GM19240 (cell line): ENCODE results near the gene NEO1.

Source experiments
- DNase-seq: peaks from one replicate; pipeline ENCODE4 v3.0.0; 2011; ENCODE audit warnings: low spot score; ENCODE audit not compliant: insufficient read length

The NEO1 gene

DNA sequence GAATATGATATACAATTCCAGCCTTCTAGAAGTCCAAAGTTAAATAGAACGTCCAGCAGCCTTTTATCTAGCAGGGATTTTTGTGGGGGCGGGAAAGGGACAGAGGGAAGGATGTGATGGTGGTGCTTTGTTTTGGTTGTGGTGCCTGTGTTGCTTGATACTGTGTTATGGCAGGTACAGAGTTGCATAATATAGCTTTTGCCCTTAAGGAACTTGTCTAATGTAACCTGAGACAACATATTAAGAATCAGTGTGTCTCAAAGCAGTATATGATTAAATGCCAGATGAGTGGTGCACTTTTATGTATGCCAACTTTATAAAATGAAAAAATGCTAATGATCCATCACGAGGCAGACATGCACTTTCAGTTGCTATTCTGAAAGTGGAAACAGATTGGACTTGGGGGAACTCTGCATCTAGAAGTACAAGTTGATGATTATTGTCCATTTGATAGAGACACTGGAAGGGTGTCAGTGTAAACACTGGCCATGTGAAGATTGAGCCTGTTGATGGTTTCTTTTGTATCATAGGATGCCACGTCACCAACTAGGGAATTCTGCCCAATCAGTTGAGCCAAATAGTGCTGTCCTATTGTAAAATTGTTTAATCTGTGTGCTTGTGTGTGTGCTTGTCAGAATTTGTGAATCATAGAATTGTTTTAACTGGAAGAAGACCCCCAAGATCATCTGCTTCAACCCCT, 23.0 kb downstream of the NEO1 start:
- DNase-seq: no peak

DNA sequence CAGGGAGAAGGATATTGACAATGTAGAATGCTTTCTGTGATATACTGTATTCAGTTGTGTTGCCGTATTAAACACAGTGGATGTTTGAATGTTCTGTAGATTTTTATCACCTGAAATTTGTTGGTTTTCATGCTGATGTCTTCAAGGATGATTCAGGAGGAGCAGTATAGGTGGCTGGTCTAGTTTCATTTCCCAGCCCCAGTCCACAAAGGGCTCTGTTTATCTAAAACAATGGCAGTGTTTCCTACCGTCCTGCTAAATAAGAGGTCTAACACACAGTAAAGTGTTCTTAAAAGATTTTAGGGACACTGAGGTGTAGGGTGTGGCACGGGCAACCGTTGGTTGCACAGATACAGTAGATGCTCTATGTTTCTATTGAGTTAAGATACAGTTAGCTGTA, 26.0 kb downstream of the NEO1 start:
- no peak for DNase-seq

DNA sequence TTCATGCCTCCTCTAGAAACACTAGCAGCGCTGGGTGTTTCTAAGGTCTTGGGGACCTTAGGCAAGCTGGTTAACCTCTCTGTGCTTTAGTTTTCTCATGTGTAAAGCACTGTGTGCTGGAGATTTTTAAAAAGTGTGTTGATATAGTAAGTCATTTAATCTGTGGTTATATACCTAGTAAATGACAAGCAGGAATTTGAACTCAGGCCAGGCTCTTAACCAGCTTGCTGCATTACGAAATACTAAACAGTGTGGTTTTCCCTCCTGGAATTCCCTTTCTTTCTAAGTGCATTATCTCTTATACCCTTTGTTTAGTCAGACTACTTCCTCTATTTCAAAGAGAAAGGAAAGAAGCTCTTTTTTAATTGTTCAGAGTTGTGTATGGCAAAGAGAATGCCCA, 26.5 kb downstream of the NEO1 start:
- DNase-seq: no peak

DNA sequence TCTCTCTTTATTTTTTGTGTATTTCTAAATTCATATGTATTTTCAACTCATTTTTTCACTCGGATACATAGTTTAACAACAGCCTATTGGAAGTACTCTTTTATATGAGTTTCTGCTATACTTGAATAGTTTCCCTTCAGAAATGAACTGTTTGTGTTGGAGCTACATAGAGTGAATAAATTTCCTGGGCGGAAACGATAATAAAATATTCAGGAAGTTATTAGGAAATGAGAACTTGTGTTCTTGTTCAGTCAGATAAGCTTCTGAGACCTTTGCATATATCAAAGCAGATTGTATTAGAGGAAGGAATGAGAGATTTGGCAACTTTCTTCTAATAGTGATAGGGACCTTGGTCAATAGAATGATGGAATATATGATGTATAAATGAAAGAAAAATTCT, 27.3 kb downstream of the NEO1 start:
- no peak for DNase-seq

DNA sequence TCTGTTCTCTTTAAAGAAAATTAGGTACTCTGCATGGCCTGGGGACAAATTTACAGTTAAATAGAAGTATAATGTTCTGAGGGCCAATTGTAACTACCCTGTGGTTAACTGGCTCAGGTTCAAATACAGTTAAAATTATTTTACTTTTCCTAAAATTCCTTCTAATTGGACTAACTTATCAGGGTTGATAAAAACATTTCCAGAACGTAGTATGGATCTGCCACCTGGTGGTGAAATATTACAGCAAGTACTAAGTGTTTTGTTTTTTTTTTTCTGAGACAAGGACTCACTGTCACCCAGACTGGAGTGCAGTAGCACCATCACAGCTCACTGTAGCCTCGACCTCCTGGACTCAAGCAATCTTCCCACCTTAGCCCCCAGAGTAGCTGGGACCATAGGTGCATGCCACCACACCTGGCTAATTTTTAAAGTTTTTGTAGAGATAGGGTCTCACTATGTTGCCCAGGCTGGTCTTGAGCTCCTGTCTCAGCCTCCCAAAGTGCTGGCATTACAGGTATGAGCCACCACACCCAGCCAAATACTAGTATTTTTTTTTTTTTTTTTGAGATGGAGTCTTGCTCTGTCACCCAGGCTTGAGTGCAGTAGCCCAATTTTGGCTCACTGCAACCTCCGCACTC, 29.2 kb downstream of the NEO1 start:
- DNase-seq: no peak

DNA sequence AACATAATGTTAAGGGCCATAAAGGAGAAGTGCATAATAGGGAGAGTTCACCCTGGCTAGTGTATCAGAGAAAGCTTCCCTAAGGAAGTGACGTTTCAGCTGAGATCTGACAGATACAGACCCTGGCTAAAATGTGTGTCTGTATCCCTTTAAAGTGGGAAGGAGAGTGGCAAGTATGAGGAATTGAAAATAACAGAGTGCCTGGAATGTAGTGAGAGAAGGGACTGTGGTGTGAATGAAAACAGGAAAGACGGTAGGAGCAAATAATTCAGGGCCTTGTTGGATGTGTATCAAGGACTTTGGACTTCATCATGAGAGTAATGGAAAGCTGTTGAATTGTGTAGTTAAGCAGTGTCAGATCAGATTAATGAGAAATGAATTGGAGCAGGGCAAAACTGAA, 30.5 kb downstream of the NEO1 start:
- DNase-seq: no peak

DNA sequence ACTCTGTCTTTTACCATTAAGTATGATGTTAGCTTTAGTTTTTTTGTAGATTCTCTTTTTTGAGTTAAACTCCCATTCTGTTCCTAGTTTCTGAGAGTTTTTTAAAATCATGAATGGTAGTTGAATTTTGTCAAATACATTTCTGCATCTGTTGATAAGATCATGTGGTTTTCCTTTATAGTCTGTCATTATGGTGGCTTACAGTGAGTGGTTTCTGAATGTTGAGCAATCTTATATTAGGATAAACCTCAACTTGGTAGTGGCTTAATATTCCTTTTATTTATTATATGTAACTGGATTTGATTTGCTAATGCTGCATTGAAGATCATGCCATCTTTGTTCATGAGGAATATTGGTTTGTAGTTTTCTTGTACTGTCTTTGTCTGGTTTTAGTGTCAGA, 34.8 kb downstream of the NEO1 start:
- no peak for DNase-seq

DNA sequence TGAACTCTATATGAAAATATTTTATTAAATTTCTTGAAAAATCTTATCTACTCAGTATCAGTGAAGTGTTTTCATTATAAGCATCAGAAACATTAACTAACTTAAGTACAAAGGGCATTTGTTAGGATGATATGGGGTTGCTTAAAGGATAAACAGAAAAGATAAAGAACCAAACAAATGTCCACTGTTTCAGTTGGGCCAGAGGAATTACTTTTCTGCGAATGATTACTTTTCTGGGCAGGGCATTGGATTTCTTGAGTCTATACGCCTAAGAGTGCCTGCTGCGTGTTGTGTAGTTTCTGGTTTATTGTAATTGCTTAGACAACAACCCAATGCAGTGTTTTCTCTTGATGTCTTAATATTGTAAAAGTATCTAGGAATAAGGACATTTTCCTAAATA, 52.8 kb downstream of the NEO1 start:
- no peak for DNase-seq

DNA sequence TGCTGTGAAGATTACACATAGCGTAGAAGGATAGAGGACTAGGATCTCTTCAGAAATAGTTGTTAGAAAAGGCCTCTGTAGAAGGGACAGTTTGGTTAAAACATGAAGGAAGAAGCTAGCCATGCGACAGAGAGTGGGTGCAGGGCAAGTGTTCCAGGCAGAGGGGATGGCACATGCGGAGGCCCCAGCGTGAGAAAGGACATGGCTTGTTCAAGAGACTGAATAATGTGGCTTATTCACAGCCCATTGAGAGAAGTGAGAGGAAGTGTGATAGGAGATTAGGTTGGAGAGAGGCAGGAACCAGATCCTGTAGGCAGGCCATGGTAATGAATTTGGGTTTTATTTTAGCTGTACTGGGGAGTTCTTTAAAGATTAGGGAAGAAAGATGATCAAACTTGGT, 56.4 kb downstream of the NEO1 start:
- DNase-seq: no peak

DNA sequence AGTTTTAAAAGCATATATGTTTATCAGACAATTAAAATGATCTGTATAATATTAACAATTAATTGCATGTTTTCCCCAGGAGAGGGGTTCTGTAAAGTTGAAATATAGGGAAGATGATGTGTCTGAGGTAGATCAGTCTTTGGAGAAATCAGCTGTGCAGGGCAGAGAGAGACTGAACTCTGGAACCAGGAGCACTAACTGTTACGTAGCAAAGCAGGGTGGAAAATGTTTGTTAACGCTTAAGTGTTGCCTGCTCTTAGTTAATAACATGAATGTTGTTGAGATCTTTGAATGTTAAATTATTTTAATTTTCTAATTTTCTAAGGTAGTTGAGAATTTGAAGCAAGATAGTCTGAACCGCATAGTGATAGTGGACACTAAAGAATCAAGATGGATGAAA, 57.5 kb downstream of the NEO1 start:
- no peak for DNase-seq

DNA sequence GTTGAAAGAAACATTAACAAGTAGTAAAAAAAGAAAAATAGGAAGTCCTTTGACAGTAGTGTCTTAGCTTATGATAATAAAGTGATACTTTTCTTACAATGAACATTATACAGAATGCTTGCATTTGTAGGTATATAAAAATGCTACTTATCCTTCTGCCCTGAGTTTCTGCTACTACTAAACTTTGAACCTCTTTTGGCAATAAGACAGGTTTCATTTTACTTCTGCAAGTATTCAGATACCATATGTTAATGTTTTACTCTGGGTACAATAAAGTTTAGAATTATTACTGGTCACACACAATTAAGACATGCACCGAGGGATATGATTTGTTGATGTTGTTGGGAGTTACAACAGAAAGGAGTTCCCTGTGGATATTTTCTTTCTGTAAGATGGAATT, 57.9 kb downstream of the NEO1 start:
- DNase-seq: no peak

DNA sequence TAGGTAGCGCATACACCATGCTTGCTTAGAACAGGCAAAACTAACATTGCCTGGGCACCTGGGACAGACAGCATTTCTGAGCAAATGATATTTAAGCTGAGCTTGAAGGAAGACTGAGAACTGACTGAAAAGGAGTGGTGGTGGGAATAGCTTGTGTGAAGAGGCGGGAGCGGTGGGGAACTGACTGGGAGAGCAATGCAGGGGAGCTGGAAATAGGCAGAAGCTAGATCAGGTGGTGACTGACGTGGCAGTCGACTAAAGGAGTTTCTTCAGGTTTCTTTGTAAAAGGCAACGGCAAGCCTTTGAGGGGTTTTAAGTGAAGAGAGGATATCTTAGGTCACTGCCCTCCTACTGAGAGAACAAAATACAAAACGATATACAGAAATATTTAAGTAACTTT, 61.8 kb downstream of the NEO1 start:
- DNase-seq: no peak

DNA sequence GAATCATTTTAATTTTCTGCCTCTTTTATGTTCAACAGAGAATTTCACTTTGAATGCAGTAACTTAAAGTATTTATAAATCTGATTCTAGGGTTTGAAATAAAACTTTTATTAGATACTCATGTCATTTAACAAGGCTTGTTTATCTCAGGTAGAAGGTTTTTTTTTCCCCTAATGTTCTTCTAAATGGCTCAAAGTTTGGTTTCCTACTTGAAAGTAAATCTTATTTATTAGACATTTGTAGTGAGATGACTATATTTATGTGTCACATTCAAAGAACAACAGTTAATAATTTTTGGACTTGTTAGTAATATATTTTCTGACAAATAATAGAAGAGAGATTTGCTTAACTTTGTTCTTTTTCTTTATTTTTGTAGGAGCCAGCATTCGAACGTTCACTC, 63.9 kb downstream of the NEO1 start:
- DNase-seq: no peak

DNA sequence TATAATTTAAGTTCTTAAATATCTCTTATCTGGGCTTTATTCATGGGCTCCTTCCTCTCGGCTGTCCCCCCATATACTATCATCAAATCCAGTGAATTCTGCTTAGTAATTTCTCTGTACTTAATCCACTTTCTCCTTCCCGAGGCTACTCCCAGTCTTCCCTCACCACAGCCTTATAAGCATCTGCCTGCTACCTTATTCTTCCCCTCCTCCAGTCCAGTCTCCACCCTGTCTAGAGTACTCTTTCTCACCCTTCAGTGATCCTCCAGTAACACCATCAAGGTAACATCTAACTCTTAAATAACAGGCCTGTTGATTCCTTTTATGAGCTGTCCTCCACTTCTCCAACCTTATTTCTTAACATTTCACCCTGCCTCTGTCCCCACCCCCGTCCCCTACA, 65.8 kb downstream of the NEO1 start:
- DNase-seq: no peak

DNA sequence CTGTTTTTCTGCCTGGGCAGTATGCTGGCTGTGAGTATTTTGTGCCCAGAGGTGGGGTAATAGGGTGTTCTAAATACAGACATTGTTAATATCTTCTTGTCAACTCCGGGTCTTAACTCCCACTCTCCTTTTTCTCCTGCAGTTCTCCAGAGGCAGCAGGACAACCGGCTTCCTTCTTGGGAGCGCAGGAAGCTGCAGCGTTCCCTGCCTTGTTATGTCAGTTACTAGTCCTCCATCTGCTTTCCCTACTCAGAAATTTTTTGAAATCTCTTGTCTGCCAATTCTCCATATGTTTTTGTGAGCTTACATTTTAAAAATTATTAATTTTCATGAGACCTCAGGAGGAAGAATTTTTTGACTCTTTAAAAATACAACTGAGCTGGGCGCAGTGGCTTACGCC, 67.2 kb downstream of the NEO1 start:
- DNase-seq: no peak

DNA sequence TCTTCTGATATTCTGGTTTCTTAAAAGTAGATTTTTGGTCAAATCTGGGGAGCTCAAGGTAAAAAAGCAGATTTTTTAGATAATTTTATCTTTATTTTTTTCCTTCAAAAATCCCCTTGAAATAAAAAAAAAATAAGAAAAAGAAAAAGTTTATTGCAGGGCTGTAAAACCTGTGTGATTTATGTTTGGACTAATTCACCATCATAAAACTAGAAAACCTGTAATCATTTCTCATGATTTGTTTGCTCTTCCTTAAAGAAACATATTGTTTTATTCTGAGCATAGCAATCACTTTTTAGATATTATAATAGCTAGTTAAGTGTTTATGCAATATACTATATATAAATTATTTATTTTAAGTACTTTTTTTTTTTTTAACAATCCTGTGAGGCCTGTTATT, 68.0 kb downstream of the NEO1 start:
- DNase-seq: no peak

DNA sequence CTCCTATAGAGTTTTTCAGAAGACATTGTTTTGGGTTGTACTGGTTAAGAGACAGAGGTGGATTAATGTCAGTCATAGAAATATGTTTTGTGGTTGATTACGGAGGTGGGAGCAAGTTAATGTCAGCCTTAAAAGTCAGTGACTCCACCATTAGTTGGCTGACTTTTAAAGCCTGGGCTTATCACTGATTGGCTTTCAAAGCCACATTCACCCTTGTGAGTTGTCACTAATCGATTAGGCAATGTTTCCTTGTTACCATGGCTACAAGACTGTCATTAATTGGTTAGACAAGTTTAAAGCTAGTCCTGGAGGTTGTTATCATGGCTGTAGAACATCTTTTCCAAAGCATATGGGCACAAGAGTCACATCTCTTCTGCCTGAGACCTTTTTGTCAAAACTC, 73.0 kb downstream of the NEO1 start:
- no peak for DNase-seq

DNA sequence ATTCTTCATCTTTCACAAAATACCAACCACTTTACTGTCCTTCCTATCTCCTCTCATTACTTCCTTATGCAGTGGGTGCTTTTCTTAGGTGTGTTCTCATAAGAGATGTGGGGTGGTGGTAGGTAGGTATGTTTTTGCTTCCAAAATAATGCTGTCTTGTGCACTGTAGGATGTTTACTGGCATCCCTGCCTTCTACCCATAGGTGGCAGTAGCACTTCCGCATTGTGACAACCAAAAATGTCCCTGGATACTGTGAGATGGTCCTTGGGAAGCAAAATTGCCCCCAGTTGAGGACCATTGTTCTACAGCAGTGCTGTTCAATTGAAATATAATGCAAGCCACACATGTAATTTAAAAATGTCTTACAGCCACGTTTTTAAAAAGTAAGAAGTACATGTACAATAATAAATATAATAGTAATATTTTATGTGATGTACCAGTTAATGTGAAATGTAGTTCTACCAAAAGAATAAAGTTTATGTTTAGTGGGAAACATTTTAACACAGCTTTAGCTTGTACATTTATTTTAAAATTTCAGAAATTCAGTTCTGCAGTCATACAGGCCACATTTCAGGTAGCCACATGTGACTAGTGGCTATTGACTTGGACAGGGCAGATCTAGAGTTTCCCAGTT, 75.2 kb downstream of the NEO1 start:
- DNase-seq: peak; percentile 8

DNA sequence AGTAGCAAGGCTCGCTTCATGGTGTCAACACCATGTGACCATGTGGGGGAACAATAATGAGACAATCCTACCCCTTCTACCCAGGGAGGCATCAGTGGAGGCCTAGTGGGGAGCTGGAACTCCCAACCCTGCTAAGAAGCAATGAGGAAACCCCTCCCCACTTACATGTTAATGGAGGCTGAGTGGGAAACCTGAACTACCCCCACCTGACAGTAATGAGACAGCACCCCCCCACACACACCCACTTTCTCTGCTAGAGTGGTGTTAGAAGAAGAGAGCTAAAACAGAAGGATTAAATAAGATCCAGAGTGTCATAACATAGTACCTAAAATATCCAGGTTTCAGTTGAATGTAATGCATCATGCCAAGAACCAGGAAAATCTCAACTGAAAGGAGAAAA, 78.6 kb downstream of the NEO1 start:
- no peak for DNase-seq

DNA sequence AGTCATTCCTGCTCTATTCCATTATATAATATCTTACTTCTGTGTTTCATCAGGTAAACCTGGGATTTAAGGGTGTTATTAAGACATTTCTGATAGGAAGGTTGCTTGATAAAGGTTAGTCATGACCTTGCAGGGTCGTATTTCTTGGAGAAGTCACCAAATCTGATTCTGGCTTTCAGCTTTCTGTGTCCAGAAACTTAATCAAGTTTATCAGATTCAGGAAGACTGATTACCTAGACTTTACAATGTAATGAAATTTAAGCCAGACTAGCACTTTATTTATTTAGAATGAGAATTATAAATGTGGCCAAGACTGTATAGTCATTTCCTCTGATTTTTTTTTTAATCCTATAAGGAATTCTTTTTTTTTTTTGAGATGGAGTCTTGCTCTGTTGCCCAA, 81.9 kb downstream of the NEO1 start:
- DNase-seq: no peak

DNA sequence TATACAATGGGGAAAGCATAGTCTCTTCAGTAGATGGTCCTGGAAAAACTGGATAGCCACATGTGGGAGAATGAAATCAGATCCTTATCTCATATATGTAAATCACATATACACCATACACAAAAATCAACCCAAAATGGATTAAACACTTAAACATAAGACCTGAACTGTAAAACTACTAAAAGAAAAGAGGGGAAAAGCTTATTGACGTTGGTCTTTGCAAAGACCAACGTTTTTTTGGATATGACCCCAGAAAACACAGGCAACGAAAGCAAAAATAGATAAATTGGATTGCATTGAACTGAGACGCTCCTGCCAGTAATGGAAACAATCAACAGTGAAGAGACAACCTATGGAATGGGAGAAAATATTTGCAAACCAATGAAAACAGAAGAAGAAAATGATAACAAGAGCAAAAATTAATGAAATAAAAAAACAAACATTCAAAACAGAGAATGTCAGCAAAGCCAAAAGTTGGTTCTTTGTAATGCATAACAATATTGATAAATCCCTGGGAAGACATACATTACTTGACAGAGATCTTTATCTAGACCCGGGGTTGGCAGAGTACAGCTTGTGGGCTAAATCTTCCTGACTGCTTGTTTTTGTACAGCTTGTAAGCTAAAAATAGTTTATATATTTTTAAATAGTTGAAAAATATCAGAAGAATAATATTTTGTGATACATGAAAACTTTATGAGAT, 86.9 kb downstream of the NEO1 start:
- no peak for DNase-seq

DNA sequence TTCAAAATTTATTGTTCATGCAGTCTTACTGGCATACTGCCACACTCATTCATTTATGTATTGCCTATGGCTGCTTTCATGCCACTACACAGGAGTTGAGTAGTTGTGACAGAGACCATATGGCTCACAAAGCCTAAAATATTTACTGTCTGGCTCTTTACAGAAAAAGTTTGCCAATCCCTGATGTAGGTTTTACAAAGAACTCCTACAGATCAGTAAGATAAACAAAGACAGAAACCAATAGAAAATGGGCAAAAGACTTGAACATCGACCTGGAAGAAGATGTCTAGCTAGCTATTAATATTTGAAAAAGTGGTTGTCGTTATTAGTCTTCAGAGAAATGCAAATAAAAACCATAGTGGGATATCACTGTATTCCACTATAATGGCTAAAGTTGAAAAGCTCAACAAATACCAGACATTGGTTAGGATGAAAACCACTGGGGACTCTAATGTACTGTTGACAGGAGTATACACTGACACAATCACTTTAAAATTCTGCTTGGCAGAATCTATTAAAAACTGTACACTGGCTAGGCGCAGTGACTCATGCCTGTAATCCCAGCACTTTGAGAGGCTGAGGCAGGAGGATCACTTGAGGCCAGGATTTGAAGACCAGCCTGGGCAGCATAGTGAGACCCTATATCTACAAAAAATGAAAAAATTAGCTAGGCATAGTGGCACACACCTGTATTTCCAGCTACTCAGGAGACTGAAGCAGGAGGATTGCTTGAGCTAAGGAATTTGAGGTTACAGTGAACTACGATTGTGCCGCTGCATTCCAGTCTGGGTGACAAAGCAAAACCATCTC, 87.7 kb downstream of the NEO1 start:
- DNase-seq: no peak
